D341Med (cell line): ENCODE results near the gene HIC2.
"Not testable (repeated sequence)": the region's sequence is repeated elsewhere in the genome, so short reads cannot be mapped to it uniquely, and the experiment has no call there.

Experiments used
- DNase-seq: peaks from one replicate; pipeline ENCODE4 v3.0.0; 2012; ENCODE audit warnings: low spot score

HIC2 gene

DNA sequence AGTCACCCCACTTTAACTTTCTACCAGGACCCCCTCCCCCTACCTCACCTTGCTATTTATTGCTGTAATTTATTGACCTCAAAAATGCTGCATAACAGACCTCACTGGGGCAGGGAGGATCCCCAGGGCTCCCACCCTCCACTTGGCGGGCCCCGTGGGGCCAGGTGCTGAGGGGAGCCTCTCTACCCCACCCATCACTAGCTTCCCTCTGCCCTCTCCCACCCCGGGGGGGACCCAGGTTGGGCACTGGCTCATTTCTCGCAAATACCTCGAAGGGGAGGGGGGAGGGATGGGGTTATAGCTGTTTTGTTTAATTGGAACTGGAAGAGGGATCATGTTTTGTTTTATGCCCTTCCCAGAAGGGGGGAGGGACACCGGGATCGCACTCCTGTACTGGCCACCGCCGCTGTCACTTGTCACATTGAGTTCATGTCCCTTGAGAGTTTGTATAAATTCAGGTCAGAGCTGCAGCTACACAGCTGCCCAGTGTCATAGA, 33.7 kb downstream of the HIC2 start:
- no peak for DNase-seq

DNA sequence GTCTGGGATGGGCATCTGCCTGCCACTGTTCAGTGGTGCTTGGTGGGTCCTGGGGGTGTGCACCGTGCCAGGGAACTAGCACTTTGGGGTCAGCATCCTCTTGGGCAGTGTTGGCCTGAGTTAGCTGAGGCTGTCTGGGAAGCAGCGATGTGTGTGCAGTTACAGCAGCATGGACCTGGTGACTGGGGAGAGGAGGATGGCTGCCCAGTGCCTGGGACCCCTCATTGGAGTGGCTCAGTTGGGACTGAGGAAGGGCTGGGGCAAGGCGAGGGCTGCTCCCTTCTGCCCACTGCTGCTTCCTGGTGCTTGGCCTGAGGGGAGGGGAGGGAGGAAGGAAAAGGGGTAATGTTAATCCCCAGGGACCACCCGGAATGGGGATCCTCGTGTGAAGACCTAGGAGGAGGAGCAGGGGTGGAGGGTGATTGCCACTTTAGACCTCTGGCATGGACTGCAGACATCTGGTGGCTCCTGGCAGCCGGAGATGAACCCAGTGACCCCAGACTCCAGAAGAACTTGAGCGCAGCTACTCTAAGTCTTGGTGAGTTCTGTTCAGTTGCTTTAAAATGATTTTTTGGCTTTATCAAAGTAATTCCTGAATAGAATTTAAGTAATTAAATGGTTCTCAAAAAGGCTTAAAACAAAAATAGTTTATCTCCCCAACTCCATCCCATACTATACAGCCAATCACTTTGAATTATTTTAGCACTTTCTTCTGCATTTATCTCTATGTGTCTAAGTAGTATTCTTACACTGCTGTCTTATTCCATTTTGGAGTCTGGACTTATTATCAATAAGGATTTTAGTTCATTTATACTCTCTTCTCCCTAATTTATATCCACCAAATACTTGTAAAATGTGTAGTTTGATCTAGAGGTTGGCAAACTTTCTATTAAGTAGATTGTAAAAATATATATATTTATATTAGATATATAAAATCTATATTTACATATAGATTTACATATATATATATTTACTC, 34.7 kb downstream of the HIC2 start:
- no peak for DNase-seq

DNA sequence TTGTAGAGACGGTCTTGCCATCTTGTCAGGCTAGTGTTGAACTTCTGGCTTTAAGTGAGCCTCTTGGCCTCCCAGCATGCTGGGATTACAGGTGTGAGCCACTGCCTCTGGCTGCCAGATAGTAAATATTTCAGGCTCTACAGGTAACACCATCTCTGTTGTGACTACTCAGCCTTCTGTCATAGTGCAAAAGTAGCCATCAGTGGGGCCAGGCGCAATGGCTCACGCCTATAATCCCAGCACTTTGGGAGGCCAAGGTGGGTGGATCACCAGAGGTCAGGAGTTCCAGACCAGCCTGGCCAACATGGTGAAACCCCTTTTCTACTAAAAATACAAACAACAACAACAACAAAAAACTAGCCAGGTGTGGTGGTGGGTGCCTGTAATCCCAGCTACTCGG, 35.5 kb downstream of the HIC2 start:
- not testable (repeated sequence) for DNase-seq

DNA sequence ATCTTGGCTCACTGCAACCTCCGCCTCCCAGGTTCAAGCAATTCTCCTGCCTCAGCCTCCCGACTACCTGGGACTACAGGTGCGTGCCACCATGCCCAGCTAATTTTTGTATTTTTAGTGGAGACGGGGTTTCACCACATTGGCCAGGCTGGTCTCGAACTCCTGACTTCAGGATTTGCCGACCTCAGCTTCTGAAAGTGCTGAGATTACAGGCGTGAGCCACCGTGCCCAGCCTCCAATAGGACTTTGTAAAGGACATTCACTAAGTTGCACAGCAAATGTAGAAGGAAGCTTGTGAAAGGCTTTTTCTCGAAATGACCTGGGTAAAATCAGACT, 37.8 kb downstream of the HIC2 start:
- not testable (repeated sequence) for DNase-seq

DNA sequence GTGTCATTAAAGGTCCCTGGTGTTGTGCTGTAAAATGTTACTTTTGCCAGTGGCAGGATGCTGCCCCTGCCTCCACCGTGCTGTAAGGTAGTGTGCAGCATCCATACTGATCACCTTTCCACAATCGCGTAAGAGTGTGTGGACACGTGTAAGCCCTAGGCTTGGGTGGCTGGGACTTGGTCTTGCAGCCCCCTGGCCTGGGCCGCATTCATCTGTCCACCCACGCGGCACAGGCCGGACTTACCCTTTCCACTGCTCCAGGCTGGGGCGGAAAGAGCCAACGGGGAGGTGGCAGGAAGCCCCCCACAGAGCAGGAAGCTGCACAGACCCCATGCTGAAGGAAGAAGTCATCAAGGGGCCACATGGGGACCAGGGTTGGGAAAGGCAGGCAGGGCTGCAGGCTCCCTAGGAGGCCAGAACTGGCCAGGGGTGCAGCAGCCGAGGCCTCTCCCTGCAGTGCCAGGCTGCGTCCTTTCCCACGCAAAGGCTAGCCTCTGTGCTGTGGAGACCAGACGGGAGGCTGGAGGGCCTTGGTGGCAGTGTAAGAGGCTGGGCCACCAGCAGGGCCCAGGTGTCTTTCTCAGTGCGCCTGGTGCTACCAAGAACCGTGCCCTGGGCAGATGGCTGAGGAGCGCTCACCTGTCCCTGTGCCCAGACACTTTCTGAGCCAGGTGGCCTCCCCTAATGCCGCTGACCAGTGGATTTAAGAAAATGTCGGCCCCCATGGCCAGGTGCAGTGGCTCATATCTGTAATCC, 38.3 kb downstream of the HIC2 start:
- DNase-seq, result no peak

DNA sequence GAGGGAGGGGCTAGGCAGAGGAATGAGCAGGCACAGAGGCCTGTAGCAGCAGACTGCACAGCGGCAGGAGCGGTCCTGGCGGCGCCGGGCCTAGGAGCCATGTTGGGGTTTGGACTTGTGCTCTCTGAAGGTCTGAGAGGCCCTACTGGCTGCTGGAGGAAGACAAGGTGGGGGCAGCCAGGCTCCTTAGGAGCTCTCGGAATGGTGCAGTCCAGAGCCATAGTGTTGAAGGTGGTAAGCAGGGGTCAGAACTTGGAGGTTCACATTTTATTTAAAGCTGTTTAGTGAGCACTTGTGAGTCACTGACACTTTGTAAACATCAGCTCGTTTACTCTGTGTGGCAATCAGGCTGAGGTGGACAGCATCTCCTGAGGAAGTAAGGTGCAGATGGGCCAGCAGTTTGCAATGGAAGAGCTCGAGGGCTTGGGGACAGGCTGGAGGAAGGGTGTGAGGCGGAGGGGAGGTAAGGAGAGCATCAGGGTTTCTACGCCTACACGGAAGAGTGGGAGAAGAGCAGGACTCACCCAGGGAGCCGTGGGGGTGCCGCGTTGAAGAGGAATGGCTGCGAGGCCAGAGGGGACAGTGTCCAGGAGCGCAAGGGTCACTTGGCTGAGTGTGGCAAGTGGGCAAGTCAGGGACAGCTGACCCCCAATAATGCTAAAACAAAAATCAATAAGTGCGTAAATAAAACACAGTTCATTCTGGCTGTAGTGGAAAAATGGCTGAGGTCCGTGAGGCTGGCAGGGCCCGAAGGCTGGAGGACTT, 40.0 kb downstream of the HIC2 start:
- DNase-seq, result no peak

DNA sequence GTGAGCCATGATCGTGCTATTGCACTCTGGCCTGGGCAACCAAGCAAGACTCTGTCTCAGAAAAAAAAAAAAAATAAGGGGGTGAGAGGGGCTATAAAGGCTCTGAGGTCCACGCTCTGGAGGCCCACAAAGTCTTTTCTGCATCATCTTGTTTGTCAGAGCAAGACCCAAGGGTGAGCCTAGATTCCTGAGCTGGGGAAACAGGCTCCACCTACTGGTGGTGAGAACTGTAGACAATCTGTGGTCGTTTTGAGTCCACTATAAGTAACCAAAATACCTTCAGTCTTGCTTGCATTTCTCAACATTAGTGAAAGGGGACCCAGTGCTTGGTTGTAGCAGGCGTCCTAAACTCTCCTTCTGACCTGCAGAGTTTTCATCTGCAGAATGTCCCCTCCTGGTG, 45.5 kb downstream of the HIC2 start:
- not testable (repeated sequence) for DNase-seq

DNA sequence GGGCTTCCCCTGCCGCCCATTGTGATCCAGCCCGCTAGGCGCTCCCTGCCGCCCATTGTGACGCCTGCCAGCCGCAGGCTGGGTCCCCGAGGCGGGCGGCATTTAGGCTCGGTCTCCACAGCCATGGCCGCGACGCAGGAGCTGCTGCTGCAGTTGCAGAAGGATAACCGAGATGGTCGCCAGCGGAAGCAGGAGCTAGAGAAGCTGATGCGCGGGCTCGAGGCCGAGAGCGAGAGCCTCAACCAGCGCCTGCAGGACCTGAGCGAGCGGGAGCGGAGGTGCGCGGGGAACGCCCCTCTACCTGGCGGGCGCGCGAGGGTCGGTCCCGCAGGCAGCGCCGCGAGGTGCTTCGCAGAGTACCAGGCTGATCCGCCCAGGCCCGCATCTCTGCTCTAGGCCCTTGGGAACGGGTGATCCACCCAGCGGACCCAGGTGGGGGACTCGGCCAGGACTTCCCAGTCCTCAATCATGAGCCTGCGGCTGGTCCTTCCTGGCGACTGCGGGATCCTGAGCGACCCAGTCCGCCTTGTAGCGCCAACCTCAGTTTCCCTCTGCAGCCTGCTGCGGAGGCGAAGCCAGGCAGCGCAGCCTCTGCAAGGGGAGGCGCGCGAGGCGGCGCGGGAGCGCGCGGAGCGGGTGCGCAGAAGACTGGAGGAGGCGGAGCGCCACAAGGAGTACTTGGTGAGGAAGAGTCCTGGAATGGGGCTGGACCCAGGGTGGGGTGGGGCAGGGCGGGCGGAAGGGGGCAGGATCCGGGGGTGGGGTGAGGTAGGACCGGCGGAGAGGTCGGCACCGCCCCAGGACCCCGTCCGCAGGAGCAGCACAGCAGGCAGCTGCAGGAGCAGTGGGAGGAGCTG, 50.4 kb downstream of the HIC2 start, which contains the start of gene TMEM191C:
TMEM191C (plus strand) TSS at position 51 of the 857 bp plus-strand sequence; CDS start at position 124, 73 bp downstream.
- DNase-seq, result not testable (repeated sequence)

DNA sequence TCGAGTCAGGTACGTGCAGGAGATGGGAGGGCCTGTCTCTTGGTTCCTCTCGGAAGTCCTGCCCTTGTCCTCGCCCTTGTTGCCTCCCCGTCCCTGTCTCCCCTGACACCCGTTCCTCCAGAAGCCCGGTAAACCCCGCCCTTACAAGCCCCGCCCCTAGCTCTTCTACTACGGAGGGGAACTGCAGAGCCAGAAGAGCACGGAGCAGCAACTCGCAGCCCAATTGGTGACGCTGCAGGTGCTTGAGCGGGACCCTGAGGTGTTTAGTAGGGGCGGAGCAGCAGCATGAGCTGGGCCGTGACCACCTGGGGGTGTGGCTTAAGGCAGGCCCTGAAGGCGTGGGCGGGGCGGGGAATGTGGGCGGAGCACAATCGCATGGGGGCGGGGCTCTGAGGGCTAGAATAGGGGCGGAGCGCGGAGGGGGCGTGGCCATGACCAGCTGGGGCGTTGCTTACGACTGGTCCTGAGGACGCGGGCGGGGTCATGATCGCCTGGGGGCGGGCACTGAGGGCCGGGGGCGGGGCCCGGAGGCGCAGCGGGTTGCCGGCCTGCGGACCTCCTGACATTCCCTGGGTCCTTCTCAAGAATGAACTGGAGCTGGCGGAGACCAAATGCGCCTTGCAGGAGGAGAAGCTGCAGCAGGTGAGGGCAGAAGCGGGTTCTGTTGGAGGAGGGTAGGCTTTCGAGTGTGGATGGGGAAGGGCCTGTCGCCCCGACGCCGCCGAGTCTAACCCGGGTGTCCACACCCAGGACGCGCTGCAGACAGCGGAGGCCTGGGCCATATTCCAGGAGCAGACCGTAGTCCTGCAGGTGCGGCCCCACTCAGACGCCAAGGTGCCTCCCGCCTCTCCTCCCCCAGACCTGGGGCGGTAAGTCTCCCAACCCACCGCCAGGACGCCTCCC, 51.3 kb downstream of the HIC2 start:
- DNase-seq, result not testable (repeated sequence)

DNA sequence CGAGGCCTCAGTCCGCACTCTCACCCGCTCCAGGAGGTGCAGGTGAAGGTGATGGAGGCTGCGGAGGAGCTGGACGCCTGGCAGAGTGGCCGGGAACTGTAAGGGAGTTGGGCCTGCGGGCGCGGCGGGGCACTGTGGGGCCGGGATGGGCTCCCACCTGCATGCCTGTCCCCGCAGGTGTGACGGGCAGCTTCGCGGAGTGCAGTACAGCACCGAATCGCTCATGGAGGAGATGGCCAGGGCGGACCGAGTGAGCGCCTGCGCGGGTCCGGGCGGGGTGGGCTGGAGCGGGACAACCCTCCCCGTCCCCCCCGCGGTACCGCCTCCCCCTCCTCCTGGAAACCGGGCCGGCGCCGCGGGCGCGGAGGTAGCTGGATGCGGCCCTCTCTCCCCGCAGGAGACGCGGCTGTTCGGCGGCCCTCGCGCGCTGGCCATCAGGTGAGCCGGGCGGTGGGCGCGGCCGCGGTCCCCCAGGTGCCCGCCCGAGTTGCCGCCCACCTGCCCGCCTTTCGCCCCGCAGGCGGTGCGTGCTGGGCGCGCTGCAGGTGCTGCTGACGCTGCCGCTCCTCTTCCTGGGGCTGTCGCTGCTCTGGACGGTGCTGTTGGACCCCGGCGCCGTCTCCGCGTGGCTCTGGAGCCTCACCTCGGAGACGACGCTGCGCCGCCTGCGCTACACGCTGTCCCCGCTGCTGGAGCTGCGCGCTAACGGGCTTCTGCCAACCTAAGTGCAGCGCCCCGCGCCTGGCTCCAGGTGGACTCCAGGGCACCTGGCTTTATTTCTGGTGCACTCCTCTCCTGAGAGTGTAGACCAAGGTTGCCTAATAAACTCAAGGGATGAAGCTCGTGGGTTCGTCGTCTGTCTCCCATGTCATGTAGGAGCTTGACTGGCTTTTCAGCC, 52.2 kb downstream of the HIC2 start:
- not testable (repeated sequence) for DNase-seq

DNA sequence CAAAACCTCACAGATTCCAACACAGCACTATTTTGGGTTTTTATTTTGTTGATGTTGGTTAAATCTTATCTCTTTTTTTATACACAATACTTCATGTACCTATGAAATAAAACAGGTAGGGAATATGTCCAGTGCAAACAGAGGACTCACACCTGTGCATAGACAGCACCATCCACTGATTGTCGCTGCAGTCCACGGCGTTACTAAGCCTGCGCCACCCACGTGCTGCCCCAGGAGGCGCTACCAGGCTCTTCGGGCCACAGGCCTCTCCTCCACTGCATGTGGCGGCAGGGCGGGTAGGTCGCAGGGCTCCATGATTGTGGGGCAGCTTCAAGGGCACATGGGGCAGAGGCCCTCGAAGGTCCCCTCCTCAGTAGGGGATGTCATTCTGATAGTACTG, 55.8 kb downstream of the HIC2 start:
- not testable (repeated sequence) for DNase-seq

DNA sequence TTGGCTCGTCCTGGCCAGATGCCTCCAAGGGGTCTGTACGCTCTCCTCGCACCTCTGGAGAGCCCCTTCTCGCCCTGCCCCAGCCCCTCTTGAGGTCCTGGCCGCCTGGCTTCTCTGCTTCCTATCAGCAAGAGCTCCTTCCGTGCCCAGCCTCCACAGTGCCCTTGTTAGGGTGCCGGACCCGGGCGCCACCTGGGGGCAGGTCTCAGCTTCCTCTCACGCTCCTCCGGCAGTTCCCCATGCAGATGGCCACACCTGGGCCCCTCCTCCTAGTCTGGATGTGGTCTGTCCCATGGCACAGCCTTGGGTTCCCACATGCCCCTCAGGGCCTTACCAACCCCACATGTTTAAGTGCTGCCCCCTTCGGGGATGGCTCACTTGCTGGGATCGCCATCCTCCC, 56.5 kb downstream of the HIC2 start:
- not testable (repeated sequence) for DNase-seq

DNA sequence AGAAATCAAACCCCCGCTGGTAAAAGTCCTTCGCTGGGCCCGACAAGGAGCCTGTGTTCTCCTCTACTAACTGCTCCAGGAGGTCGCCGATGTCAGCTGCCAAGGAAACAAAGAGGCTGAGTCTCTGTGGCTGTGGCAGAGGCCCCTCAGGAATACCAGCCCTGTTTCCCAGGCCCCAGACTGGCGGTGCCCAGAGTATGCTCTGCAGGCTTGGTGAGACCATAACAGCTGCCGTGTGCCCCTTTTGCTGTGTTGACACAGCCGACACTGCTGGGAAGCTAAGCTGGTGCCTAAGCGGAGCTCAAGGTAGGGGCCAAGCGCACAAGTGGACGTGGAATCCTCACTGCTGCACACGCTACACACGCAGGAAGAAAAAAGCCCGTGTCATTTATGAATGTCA, 66.9 kb downstream of the HIC2 start:
- not testable (repeated sequence) for DNase-seq

DNA sequence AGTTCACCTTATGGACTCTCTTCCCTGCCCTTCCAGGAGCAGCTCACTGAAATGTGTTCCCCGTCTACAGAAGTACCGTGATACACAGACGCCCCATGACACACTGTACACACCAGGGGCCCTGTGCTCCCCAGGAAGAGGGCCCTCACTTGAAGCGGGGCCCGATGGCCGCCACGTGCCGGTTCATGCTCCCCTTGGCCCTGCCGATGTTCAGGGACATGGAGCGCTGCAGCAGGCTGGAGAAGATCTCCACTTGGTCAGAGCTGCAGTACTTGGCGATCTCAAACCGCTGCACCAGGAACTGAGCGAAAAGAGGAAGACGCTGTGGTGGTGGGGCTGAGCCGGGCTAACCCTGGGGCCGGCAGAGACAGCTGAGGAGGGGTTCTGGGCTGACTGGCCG, 70.6 kb downstream of the HIC2 start:
- not testable (repeated sequence) for DNase-seq

DNA sequence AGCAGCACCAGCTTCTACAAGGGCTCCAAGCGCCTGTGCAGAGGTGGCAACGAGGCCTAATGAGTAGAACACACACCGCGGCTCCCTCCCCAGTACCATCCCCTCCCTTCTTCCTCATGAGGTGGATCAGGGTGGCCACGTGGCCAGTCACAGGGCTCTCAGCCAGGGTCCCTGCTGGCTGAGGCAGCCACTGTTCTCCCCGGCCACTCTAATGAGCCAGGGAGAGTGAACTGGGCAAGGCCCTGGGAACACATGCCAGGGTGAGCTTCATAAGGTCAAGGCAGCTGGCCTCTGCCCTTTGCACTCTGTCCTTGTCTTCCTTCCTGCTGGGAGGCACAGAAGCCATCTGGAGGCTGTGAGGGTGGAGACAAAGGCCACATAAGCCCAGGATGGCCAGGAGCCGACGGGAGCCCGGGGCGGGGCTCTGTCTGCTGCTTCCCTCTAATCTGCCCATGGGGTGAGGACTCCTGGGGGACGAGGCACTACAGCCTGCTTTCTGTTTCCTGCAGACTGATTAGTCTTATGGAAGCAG, 72.0 kb downstream of the HIC2 start:
- not testable (repeated sequence) for DNase-seq

DNA sequence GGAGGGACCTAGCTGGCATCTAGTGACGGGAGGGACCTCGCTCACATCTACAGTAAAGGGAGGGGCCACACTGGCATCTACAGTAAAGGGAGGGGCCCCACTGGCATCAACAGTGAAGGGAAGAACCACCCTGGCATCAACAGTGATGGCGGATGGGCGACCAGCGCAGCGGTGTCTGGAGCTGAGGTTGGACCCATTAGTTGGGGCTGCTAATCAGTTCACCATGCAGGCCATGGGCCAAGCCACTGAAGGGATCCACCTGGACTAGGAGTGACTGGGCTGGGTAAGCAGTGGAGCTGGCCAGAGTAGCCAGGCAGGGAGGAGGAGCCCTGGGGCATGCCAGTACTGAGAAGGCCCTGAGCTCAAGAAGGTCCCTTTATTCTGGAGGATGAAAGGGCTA, 73.4 kb downstream of the HIC2 start:
- not testable (repeated sequence) for DNase-seq

DNA sequence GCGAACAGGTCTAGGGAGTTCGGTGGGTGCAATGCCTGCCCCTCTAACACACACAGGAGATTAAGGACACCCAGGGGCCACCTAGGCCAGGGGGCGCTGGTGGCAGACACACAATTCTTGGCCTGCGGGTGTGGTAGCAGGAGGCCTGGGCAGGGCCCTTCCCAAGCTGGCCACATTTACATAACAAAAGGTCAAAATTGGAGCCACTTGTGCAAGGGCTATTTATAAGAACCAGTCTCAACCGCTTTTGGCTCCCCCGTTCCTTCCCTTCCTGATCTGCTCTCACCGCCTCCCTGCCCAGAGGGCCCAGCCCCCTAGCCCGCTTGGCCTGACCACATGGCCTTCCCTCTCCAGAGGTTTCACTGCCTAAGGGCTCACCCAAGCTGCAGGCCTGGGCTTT, 75.1 kb downstream of the HIC2 start:
- DNase-seq, result not testable (repeated sequence)
